ENCODE results near the gene POM121L2. TPM values are rescaled to one million over a fixed set of nuclear protein-coding genes. Genes with fewer than 3 reads are reported as not detected.

POM121L2 gene
- total and polyA plus RNA-seq, 2 donors (not counting 3 experiments of a cell fraction or from before 2014, with no cell fraction given), result not detected

GRCh38 chr6:27358786-27359185, 46.7 kb upstream of the POM121L2 start:
- dilution Hi-C loops (cut with MboI; ENCODE audit: extremely low pct_ligation_motif_present, low sequenced_read_pairs), result no loop called here
- FAIRE-seq (no peak), DNase-seq (ENCODE audit: low read depth, low spot score) (no peak)
- Histone ChIP-seq H3K4me2 (ENCODE audit: insufficient read depth, low read length) (no peak overlapping the region), H3K9ac (replicated peaks; ENCODE audit: extremely low read depth, insufficient read depth, low read length) (no peak overlapping the region), H3K9me1 (replicated peaks; ENCODE audit: control insufficient read depth, extremely low read depth, insufficient read depth, low read length) (no peaks in the 10 kb centered on the region), H3K27me3 (ENCODE audit: control insufficient read depth in 2 of 2, insufficient read depth in 2 of 2, low read length in 2 of 2) (no peaks in the 10 kb centered on the region), H3K9me3 (replicated peaks; ENCODE audit: control insufficient read depth, insufficient read depth, low read length) (no peaks in the 10 kb centered on the region), H2AFZ (ENCODE audit: low read depth, low read length) (no peak overlapping the region), H4K20me1 (replicated peaks; ENCODE audit: control insufficient read depth, extremely low read depth, insufficient read depth, low read length) (no peaks in the 10 kb centered on the region), H3K4me3 (replicated peaks in 1 of 3; ENCODE audit: insufficient read depth in 1 of 3, low read depth in 1 of 3, low read length in 3 of 3) (no peak overlapping the region), H3K27ac (ENCODE audit: insufficient read depth, low read depth, low read length) (no peak overlapping the region), H3K36me3 (ENCODE audit: control insufficient read depth in 2 of 2, extremely low read depth in 1 of 2, insufficient read depth in 2 of 2, low read length in 2 of 2) (no peaks in the 10 kb centered on the region), H3K4me1 (ENCODE audit: control insufficient read depth, extremely low read depth, insufficient read depth, low read length) (no peaks in the 10 kb centered on the region), H3K79me2 (ENCODE audit: control insufficient read depth, insufficient read depth, low read length) (no peaks in the 10 kb centered on the region)
- TF ChIP-seq POLR2AphosphoS5 (IDR thresholded peaks at IDR 0.05; ENCODE audit: insufficient read depth, low read depth, low read length) (no peak), FOS (IDR thresholded peaks at IDR 0.05; ENCODE audit: borderline replicate concordance, insufficient read depth, low read length) (no peak), POLR2A (IDR thresholded peaks at IDR 0.05; ENCODE audit: low read depth, low read length) (no peak), MYC (IDR thresholded peaks at IDR 0.05; ENCODE audit: low read depth, low read length) (no peak), JUN (IDR thresholded peaks at IDR 0.05; ENCODE audit: borderline replicate concordance, insufficient read depth, insufficient read length, low read depth) (no peak), EZH2 (IDR thresholded peaks at IDR 0.05; ENCODE audit: borderline replicate concordance, low read depth, low read length, severe bottlenecking) (no peak), GATA2 (IDR thresholded peaks at IDR 0.05; ENCODE audit: insufficient read depth, insufficient read length, low read depth, low read length) (no peak)
- TF ChIP-seq, protein P1, sequence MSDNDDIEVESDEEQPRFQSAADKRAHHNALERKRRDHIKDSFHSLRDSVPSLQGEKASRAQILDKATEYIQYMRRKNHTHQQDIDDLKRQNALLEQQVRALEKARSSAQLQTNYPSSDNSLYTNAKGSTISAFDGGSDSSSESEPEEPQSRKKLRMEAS (IDR thresholded peaks at IDR 0.05; ENCODE audit: insufficient read depth, insufficient read length), result no peak
- TF ChIP-seq, protein P2, sequence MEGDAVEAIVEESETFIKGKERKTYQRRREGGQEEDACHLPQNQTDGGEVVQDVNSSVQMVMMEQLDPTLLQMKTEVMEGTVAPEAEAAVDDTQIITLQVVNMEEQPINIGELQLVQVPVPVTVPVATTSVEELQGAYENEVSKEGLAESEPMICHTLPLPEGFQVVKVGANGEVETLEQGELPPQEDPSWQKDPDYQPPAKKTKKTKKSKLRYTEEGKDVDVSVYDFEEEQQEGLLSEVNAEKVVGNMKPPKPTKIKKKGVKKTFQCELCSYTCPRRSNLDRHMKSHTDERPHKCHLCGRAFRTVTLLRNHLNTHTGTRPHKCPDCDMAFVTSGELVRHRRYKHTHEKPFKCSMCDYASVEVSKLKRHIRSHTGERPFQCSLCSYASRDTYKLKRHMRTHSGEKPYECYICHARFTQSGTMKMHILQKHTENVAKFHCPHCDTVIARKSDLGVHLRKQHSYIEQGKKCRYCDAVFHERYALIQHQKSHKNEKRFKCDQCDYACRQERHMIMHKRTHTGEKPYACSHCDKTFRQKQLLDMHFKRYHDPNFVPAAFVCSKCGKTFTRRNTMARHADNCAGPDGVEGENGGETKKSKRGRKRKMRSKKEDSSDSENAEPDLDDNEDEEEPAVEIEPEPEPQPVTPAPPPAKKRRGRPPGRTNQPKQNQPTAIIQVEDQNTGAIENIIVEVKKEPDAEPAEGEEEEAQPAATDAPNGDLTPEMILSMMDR (IDR thresholded peaks at IDR 0.05; ENCODE audit: extremely low read depth in 1 of 2, insufficient read depth in 1 of 2, low read depth in 1 of 2, low read length in 2 of 2), result no peak
- intact Hi-C loops (cut with micrococcal nuclease), result no loop called here
- CTCF ChIA-PET, result no interaction called here
- no TSS peak for BruUV-seq (replicated peaks)
- POLR2A ChIA-PET, result no interaction called here
